Coronary artery (tissue), 2 donors: ENCODE measurements around the gene SIK3.

ENCODE experiments used
- DNase-seq: peaks from one replicate; pipeline ENCODE4 v3.0.0-alpha.2; 2017; ENCODE audit warnings: low spot score
- H3K27ac ChIP-seq, 2 donors: fragments of 200-600 bp; sonication (generic); one replicate each; pipeline ENCODE4 v1.5.1; 2016 to 2019
- H3K4me3 ChIP-seq: fragments of 200-600 bp; sonication (generic); 2 replicates; pipeline ENCODE4 v1.5.1; 2016; ENCODE audit warnings: mild to moderate bottlenecking, moderate library complexity
- CTCF ChIP-seq: fragments of 200-600 bp; sonication (generic); IDR thresholded peaks from one replicate; pipeline ENCODE4 v1.5.1; 2019; ENCODE audit warnings: antibody characterized with exemption

Gene SIK3

GRCh38 chr11:117081908-117082307 lies 16.3 kb downstream of the SIK3 start:
- TF ChIP-seq CTCF = no peak
- Histone ChIP-seq H3K4me3 (no peak overlapping the region), H3K27ac (no peak overlapping the region)
- no peak for DNase-seq

- H3K4me3 ChIP-seq = no peak overlapping the region
- H3K27ac ChIP-seq = no peak overlapping the region
- no peak for DNase-seq
- no peak for TF ChIP-seq CTCF
These were observed 17.9 kb downstream of the SIK3 start for GRCh38 chr11:117080370-117080769.

DNA sequence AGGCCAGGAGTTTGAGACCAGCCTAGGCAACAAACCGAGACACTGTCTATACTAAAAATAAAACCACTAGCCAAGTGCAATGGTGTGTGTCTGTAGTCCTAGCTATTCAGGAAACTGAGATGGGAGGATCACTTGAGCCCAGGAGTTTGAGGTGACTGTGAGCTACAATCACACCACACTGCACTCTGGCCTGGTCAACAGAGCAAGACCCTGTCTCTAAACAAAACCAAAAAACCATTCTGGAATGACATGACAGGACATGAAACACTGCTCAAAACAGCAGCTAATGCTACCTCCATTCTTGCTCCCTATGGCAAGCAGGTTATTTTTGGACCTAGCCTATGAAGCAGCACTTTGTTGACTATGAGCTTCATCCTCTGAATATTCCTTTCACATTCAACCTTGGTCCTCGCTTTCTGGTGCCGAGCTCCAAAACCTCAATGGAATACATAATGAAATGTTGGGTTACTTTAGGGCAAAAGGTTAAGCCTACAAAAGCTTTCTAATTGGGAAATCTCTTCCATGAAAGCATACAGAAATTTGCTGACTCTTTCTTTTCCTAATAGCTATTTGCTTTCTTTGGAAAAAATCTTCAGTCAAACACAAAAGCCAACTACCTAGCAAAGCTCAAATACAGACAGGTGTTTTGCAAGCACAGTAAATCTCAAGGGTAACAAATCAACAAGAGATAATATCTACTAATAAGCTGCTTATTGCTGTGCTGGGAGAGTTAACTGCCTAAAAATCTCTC lies 21.1 kb downstream of the SIK3 start:
- Histone ChIP-seq H3K4me3 (no peak overlapping the region), H3K27ac (no peak overlapping the region)
- DNase-seq = no peak
- TF ChIP-seq CTCF = no peak

DNA sequence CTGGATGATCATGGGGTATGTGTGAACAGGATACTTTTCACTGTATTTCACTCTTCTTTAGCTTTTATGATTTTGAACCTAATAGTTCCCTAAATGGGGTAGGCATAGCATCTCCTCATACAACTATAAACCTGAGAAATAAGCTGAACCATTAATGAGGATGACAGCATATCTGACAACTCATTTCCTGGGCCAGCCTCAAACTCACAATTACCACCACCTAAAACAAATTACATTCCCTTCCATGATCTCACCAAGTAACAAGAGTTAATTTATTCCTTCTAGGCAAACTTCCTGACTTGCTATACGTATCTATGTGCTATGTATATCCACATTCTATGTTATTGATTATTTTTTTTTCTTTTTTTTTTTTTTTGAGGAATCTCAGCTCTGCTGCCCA lies 23.0 kb downstream of the SIK3 start:
- H3K4me3 ChIP-seq = no peak overlapping the region
- DNase-seq = no peak
- H3K27ac ChIP-seq = no peak overlapping the region
- no peak for TF ChIP-seq CTCF

DNA sequence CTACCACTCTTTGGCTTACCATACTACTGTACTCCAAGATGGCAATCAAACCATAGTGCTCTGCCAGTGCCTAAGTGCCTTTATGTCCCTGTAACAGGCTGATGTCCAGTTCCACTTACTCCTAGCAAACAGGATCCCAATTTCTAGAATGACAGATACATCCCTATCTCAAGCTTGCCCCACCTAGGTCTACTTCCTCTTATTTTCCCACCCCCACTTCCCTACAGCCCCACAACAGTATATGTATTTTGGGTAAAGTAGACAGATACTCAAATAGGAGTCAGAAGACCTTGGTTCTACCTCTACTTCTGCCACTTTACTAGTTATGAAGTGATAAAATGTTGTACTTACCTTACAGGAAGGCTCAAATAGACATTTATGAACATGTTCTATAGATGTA lies 24.1 kb downstream of the SIK3 start:
- no peak overlapping the region for H3K4me3 ChIP-seq
- TF ChIP-seq CTCF = no peak
- DNase-seq = no peak
- H3K27ac ChIP-seq = no peak overlapping the region

DNA sequence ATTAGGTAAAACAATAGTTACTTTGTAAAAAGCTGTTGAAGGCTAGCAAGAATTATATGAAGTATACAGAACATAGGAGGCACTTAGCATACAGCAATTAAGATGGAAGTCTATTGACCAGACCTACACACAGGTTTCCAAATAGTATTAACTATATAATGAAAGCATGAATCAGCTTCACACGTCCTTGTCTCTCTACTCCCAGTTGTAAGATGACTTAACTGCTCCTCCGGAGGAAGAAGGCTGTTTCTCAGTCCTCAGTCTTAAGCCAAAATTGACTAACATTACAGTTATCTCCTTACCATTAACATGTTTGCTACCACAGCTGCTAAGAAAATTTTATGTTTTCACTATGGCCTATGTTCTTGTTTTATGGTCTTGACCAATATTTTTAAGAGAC lies 24.7 kb downstream of the SIK3 start:
- Histone ChIP-seq H3K4me3 (no peak overlapping the region), H3K27ac (no peak overlapping the region)

More for the DNA sequence above, 24.7 kb downstream of the SIK3 start:
- TF ChIP-seq CTCF = no peak
- no peak for DNase-seq
